OCI-LY1 (cell line): ENCODE data around the gene SLC1A2.

Source experiments
- H2AFZ ChIP-seq: fragments of 200-600 bp; sonication (generic), shearing (Covaris generic); 2 replicates; pipeline ENCODE4 v1.6.0; 2014; ENCODE audit warnings: antibody characterized with exemption, mild to moderate bottlenecking, low read length
- H3F3A ChIP-seq: fragments of 200-600 bp; sonication (generic), shearing (Covaris generic); 2 replicates; pipeline ENCODE4 v1.6.0; 2014; ENCODE audit warnings: mild to moderate bottlenecking, antibody characterized with exemption, low read length, moderate library complexity; ENCODE audit not compliant: insufficient read depth
- H3K27ac ChIP-seq: fragments of 200-600 bp; sonication (generic); 2 replicates; pipeline ENCODE4 v1.5.1; 2014; ENCODE audit warnings: low read length, mixed run types, mild to moderate bottlenecking, low read depth; ENCODE audit not compliant: poor library complexity, severe bottlenecking
- H3K27me3 ChIP-seq: fragments of 200-600 bp; sonication (generic); 2 replicates; pipeline ENCODE4 v1.6.0; 2014; ENCODE audit warnings: antibody characterized with exemption, mild to moderate bottlenecking, low read length, moderate library complexity; ENCODE audit not compliant: insufficient read depth
- H3K36me3 ChIP-seq: fragments of 200-600 bp; sonication (generic); 2 replicates; pipeline ENCODE4 v1.6.1; 2014; ENCODE audit warnings: mild to moderate bottlenecking, antibody characterized with exemption, low read length, moderate library complexity, mixed read lengths; ENCODE audit not compliant: insufficient read depth
- H3K4me1 ChIP-seq: fragments of 200-600 bp; sonication (generic); 2 replicates; pipeline ENCODE4 v1.5.1; 2014; ENCODE audit warnings: mild to moderate bottlenecking, low read length, moderate library complexity; ENCODE audit not compliant: insufficient read depth, severe bottlenecking
- H3K4me2 ChIP-seq: fragments of 200-600 bp; sonication (generic), shearing (Covaris generic); 2 replicates; pipeline ENCODE4 v1.6.1; 2014; ENCODE audit warnings: low read length
- H3K4me3 ChIP-seq: fragments of 200-600 bp; sonication (generic); 2 replicates; pipeline ENCODE4 v1.5.1; 2014; ENCODE audit warnings: low read length, low read depth, mild to moderate bottlenecking, mixed read lengths; ENCODE audit not compliant: poor library complexity, severe bottlenecking
- H3K79me2 ChIP-seq: fragments of 200-600 bp; shearing (Covaris generic); 2 replicates; pipeline ENCODE4 v1.6.1; 2016; ENCODE audit warnings: mixed run types, low read length, mixed read lengths; ENCODE audit not compliant: insufficient read depth
- H3K9ac ChIP-seq: fragments of 200-600 bp; sonication (generic), shearing (Covaris generic); 2 replicates; pipeline ENCODE4 v1.6.1; 2014; ENCODE audit warnings: mild to moderate bottlenecking, low read length, mixed read lengths
- H3K9me2 ChIP-seq: fragments of 200-600 bp; sonication (generic), shearing (Covaris generic); 2 replicates; pipeline ENCODE4 v1.6.1; 2014; ENCODE audit warnings: low read depth, mild to moderate bottlenecking, low read length, mixed read lengths
- H3K9me3 ChIP-seq: fragments of 200-600 bp; shearing (Covaris generic); 2 replicates; pipeline ENCODE4 v1.6.1; 2014; ENCODE audit warnings: low read length, mixed read lengths
- H4K20me1 ChIP-seq: fragments of 200-600 bp; sonication (generic), shearing (Covaris generic); 2 replicates; pipeline ENCODE4 v1.6.0; 2016; ENCODE audit warnings: mild to moderate bottlenecking, low read length; ENCODE audit not compliant: insufficient read depth
- CTCF ChIP-seq: fragments of 200-600 bp; sonication (generic), shearing (Covaris generic); IDR thresholded peaks from 2 replicates; pipeline ENCODE4 v1.5.1; 2017; ENCODE audit warnings: mild to moderate bottlenecking, antibody characterized with exemption, low read length, moderate library complexity, mixed read lengths
- EZH2 ChIP-seq: fragments of 200-600 bp; sonication (generic), shearing (Covaris generic); IDR thresholded peaks from 2 replicates; pipeline ENCODE4 v1.8.0; 2017; ENCODE audit warnings: borderline replicate concordance, mixed run types, mild to moderate bottlenecking, antibody characterized with exemption, low read length, moderate library complexity, mixed read lengths

Gene SLC1A2

GRCh38 chr11:35419184-35419829 lies at the start of gene SLC1A2:
TSS of gene SLC1A2 (minus strand) at chr11:35419558. CDS start at chr11:35418966, 592 bp downstream.
- no peaks in the 10 kb centered on the region for H3K9me3 ChIP-seq
- H3K4me1 ChIP-seq = no peaks in the 10 kb centered on the region
- no peaks in the 10 kb centered on the region for H3K36me3 ChIP-seq
- no peak within 1 kb of the TSS for H3K4me3 ChIP-seq
- no peaks in the 10 kb centered on the region for H3K27me3 ChIP-seq
- TF ChIP-seq CTCF (no peak), EZH2 (no peak)
- H3K9me2 ChIP-seq = no peaks in the 10 kb centered on the region
- no peaks in the 10 kb centered on the region for H3K79me2 ChIP-seq
- H3K27ac ChIP-seq = no peak within 1 kb of the TSS
- no peak within 1 kb of the TSS for H3K9ac ChIP-seq
- no peaks in the 10 kb centered on the region for H3F3A ChIP-seq
- H4K20me1 ChIP-seq = no peaks in the 10 kb centered on the region
- no peak within 1 kb of the TSS for H3K4me2 ChIP-seq
- no peak within 1 kb of the TSS for H2AFZ ChIP-seq

- no peak for TF ChIP-seq CTCF
- TF ChIP-seq EZH2 = no peak
- no peaks in the 10 kb centered on the region for H3K4me1 ChIP-seq
Measured at GRCh38 chr11:35466058-35466457, 46.7 kb upstream of the SLC1A2 start.

GRCh38 chr11:35464308-35464707 lies 45.0 kb upstream of the SLC1A2 start:
- H3K4me3 ChIP-seq = no peak overlapping the region
- H3K27me3 ChIP-seq = no peaks in the 10 kb centered on the region
- H3F3A ChIP-seq = no peaks in the 10 kb centered on the region
- H3K9ac ChIP-seq = no peak overlapping the region
- no peak overlapping the region for H3K4me2 ChIP-seq
- H3K27ac ChIP-seq = no peak overlapping the region
- H2AFZ ChIP-seq = no peak overlapping the region
- H3K79me2 ChIP-seq = no peaks in the 10 kb centered on the region
- no peak for TF ChIP-seq EZH2
- no peak for TF ChIP-seq CTCF
- H3K4me1 ChIP-seq = no peaks in the 10 kb centered on the region
- no peaks in the 10 kb centered on the region for H3K36me3 ChIP-seq
- no peaks in the 10 kb centered on the region for H3K9me3 ChIP-seq
- H3K9me2 ChIP-seq = no peaks in the 10 kb centered on the region
- H4K20me1 ChIP-seq = no peaks in the 10 kb centered on the region

More at GRCh38 chr11:35466058-35466457, 46.7 kb upstream of the SLC1A2 start:
- H2AFZ ChIP-seq = no peak overlapping the region
- H3K36me3 ChIP-seq = no peaks in the 10 kb centered on the region
- no peaks in the 10 kb centered on the region for H3K9me3 ChIP-seq
- H3K4me2 ChIP-seq = no peak overlapping the region
- no peak overlapping the region for H3K27ac ChIP-seq
- no peaks in the 10 kb centered on the region for H3K27me3 ChIP-seq
- no peaks in the 10 kb centered on the region for H3K79me2 ChIP-seq
- no peaks in the 10 kb centered on the region for H4K20me1 ChIP-seq
- H3K9ac ChIP-seq = no peak overlapping the region
- H3F3A ChIP-seq = no peaks in the 10 kb centered on the region
- no peaks in the 10 kb centered on the region for H3K9me2 ChIP-seq
- H3K4me3 ChIP-seq = no peak overlapping the region
